Measurements from ENCODE around the gene TES.

TES gene

GRCh38 chr7:116258734-116259133 is 48.4 kb downstream of the TES start:
- Histone ChIP-seq H3K27me3 (ENCODE audit: control insufficient read depth, insufficient read depth, low read length) (no peaks in the 10 kb centered on the region), H3K9me3 (ENCODE audit: control insufficient read depth, insufficient read depth, low read length) (no peaks in the 10 kb centered on the region), H3K36me3 (ENCODE audit: control insufficient read depth, insufficient read depth, low read length) (no peaks in the 10 kb centered on the region), H3K4me1 (ENCODE audit: control insufficient read depth, insufficient read depth, low read length) (no peaks in the 10 kb centered on the region), H3K9ac (ENCODE audit: low read depth, low read length) (no peak overlapping the region), H3K4me3 (ENCODE audit: low read depth, low read length) (no peak overlapping the region)

- Histone ChIP-seq H3K36me3 (ENCODE audit: control insufficient read depth, insufficient read depth, low read length) (no peaks in the 10 kb centered on the region), H3K9me3 (ENCODE audit: control insufficient read depth, insufficient read depth, low read length) (no peaks in the 10 kb centered on the region), H3K9ac (ENCODE audit: low read depth, low read length) (no peak overlapping the region), H3K27me3 (ENCODE audit: control insufficient read depth, insufficient read depth, low read length) (no peaks in the 10 kb centered on the region), H3K4me3 (ENCODE audit: low read depth, low read length) (no peak overlapping the region), H3K4me1 (ENCODE audit: control insufficient read depth, insufficient read depth, low read length) (no peaks in the 10 kb centered on the region)
These were observed 49.0 kb downstream of the TES start for GRCh38 chr7:116259156-116259870.

GRCh38 chr7:116259871-116260440 is 49.6 kb downstream of the TES start:
- Histone ChIP-seq H3K27me3 (ENCODE audit: control insufficient read depth, insufficient read depth, low read length) (no peaks in the 10 kb centered on the region), H3K4me3 (ENCODE audit: low read depth, low read length) (no peak overlapping the region), H3K36me3 (ENCODE audit: control insufficient read depth, insufficient read depth, low read length) (no peaks in the 10 kb centered on the region), H3K4me1 (ENCODE audit: control insufficient read depth, insufficient read depth, low read length) (no peaks in the 10 kb centered on the region), H3K9me3 (ENCODE audit: control insufficient read depth, insufficient read depth, low read length) (no peaks in the 10 kb centered on the region), H3K9ac (ENCODE audit: low read depth, low read length) (no peak overlapping the region)

- H3K9ac ChIP-seq (ENCODE audit: low read depth, low read length): no peak overlapping the region
- H3K27me3 ChIP-seq (ENCODE audit: control insufficient read depth, insufficient read depth, low read length): no peaks in the 10 kb centered on the region
- no peaks in the 10 kb centered on the region for H3K36me3 ChIP-seq (ENCODE audit: control insufficient read depth, insufficient read depth, low read length)
- no peak overlapping the region for H3K4me3 ChIP-seq (ENCODE audit: low read depth, low read length)
- no peaks in the 10 kb centered on the region for H3K4me1 ChIP-seq (ENCODE audit: control insufficient read depth, insufficient read depth, low read length)
- no peaks in the 10 kb centered on the region for H3K9me3 ChIP-seq (ENCODE audit: control insufficient read depth, insufficient read depth, low read length)
These were observed 51.6 kb downstream of the TES start for GRCh38 chr7:116261904-116262303.

GRCh38 chr7:116265881-116266280 is 55.5 kb downstream of the TES start:
- H3K27me3 ChIP-seq (ENCODE audit: control insufficient read depth, insufficient read depth, low read length): no peaks in the 10 kb centered on the region
- H3K4me3 ChIP-seq (ENCODE audit: low read depth, low read length): no peak overlapping the region
- no peaks in the 10 kb centered on the region for H3K9me3 ChIP-seq (ENCODE audit: control insufficient read depth, insufficient read depth, low read length)
- H3K9ac ChIP-seq (ENCODE audit: low read depth, low read length): no peak overlapping the region
- H3K36me3 ChIP-seq (ENCODE audit: control insufficient read depth, insufficient read depth, low read length): no peaks in the 10 kb centered on the region
- H3K4me1 ChIP-seq (ENCODE audit: control insufficient read depth, insufficient read depth, low read length): no peaks in the 10 kb centered on the region

GRCh38 chr7:116269466-116269865 is 59.1 kb downstream of the TES start:
- Histone ChIP-seq H3K4me1 (ENCODE audit: control insufficient read depth, insufficient read depth, low read length) (peaks cover 9% of the 10 kb centered on the region), H3K9me3 (ENCODE audit: control insufficient read depth, insufficient read depth, low read length) (no peaks in the 10 kb centered on the region), H3K27me3 (ENCODE audit: control insufficient read depth, insufficient read depth, low read length) (no peaks in the 10 kb centered on the region), H3K4me3 (ENCODE audit: low read depth, low read length) (no peak overlapping the region), H3K9ac (ENCODE audit: low read depth, low read length) (no peak overlapping the region), H3K36me3 (ENCODE audit: control insufficient read depth, insufficient read depth, low read length) (no peaks in the 10 kb centered on the region)

GRCh38 chr7:116271161-116271913 is 61.0 kb downstream of the TES start:
- Histone ChIP-seq H3K9me3 (ENCODE audit: control insufficient read depth, insufficient read depth, low read length) (no peaks in the 10 kb centered on the region), H3K9ac (ENCODE audit: low read depth, low read length) (no peak overlapping the region), H3K36me3 (ENCODE audit: control insufficient read depth, insufficient read depth, low read length) (no peaks in the 10 kb centered on the region), H3K4me1 (ENCODE audit: control insufficient read depth, insufficient read depth, low read length) (peaks cover 9% of the 10 kb centered on the region), H3K27me3 (ENCODE audit: control insufficient read depth, insufficient read depth, low read length) (no peaks in the 10 kb centered on the region), H3K4me3 (ENCODE audit: low read depth, low read length) (no peak overlapping the region)

- Histone ChIP-seq H3K9ac (ENCODE audit: low read depth, low read length) (no peak overlapping the region), H3K27me3 (ENCODE audit: control insufficient read depth, insufficient read depth, low read length) (no peaks in the 10 kb centered on the region), H3K9me3 (ENCODE audit: control insufficient read depth, insufficient read depth, low read length) (no peaks in the 10 kb centered on the region), H3K36me3 (ENCODE audit: control insufficient read depth, insufficient read depth, low read length) (no peaks in the 10 kb centered on the region), H3K4me1 (ENCODE audit: control insufficient read depth, insufficient read depth, low read length) (peaks cover 9% of the 10 kb centered on the region), H3K4me3 (ENCODE audit: low read depth, low read length) (no peak overlapping the region)
These were observed 61.9 kb downstream of the TES start for GRCh38 chr7:116271963-116272886.

- Histone ChIP-seq H3K4me1 (ENCODE audit: control insufficient read depth, insufficient read depth, low read length) (peaks cover 9% of the 10 kb centered on the region), H3K9me3 (ENCODE audit: control insufficient read depth, insufficient read depth, low read length) (no peaks in the 10 kb centered on the region), H3K36me3 (ENCODE audit: control insufficient read depth, insufficient read depth, low read length) (no peaks in the 10 kb centered on the region), H3K9ac (ENCODE audit: low read depth, low read length) (no peak overlapping the region), H3K27me3 (ENCODE audit: control insufficient read depth, insufficient read depth, low read length) (no peaks in the 10 kb centered on the region), H3K4me3 (ENCODE audit: low read depth, low read length) (no peak overlapping the region)
These were observed 63.1 kb downstream of the TES start for GRCh38 chr7:116273283-116273917.

- no peak overlapping the region for H3K9ac ChIP-seq (ENCODE audit: low read depth, low read length)
- peaks cover 9% of the 10 kb centered on the region for H3K4me1 ChIP-seq (ENCODE audit: control insufficient read depth, insufficient read depth, low read length)
- H3K36me3 ChIP-seq (ENCODE audit: control insufficient read depth, insufficient read depth, low read length): no peaks in the 10 kb centered on the region
- no peak overlapping the region for H3K4me3 ChIP-seq (ENCODE audit: low read depth, low read length)
- no peaks in the 10 kb centered on the region for H3K27me3 ChIP-seq (ENCODE audit: control insufficient read depth, insufficient read depth, low read length)
- no peaks in the 10 kb centered on the region for H3K9me3 ChIP-seq (ENCODE audit: control insufficient read depth, insufficient read depth, low read length)
These were observed 63.6 kb downstream of the TES start for GRCh38 chr7:116273918-116274301.

- H3K36me3 ChIP-seq (ENCODE audit: control insufficient read depth, insufficient read depth, low read length): no peaks in the 10 kb centered on the region
- no peaks in the 10 kb centered on the region for H3K9me3 ChIP-seq (ENCODE audit: control insufficient read depth, insufficient read depth, low read length)
- H3K4me3 ChIP-seq (ENCODE audit: low read depth, low read length): no peak overlapping the region
- no peaks in the 10 kb centered on the region for H3K27me3 ChIP-seq (ENCODE audit: control insufficient read depth, insufficient read depth, low read length)
- no peak overlapping the region for H3K9ac ChIP-seq (ENCODE audit: low read depth, low read length)
- peaks cover 5% of the 10 kb centered on the region for H3K4me1 ChIP-seq (ENCODE audit: control insufficient read depth, insufficient read depth, low read length)
These were observed 66.7 kb downstream of the TES start for GRCh38 chr7:116277070-116277469.

Data from iPS-15b (cell line).